Fibroblast of peridontal ligament (primary cell): ENCODE results near the gene OGDH.
A peak's percentile ranks its signal among the peaks of the same experiment; 100 is the strongest.
"Not testable (repeated sequence)": the region's sequence is repeated elsewhere in the genome, so short reads cannot be mapped to it uniquely, and the experiment has no call there.

Source experiments
- DNase-seq: peaks from one replicate; pipeline ENCODE4 v3.0.0-alpha.2; 2010; ENCODE audit errors: extremely low read depth

The OGDH gene

GRCh38 chr7:44580945-44581878, 25.2 kb upstream of the OGDH start:
- DNase-seq, result no peak

- DNase-seq, result peak; percentile 98
Observed at GRCh38 chr7:44581879-44582603, 24.4 kb upstream of the OGDH start, which contains the start of gene TMED4. TSS of gene TMED4 (minus strand) at chr7:44582231. CDS start at chr7:44582206, 25 bp downstream.

GRCh38 chr7:44583146-44583865, 23.1 kb upstream of the OGDH start:
- no peak for DNase-seq

GRCh38 chr7:44587843-44588711, 18.4 kb upstream of the OGDH start:
- DNase-seq, result peak; percentile 84

- DNase-seq, result peak; percentile 44
Observed at GRCh38 chr7:44590910-44591309, 15.5 kb upstream of the OGDH start.

- no peak for DNase-seq
Observed at GRCh38 chr7:44595934-44596635, 10.3 kb upstream of the OGDH start.

GRCh38 chr7:44597181-44597580, 9.2 kb upstream of the OGDH start:
- DNase-seq, result not testable (repeated sequence)

GRCh38 chr7:44599222-44599621, 7.2 kb upstream of the OGDH start:
- DNase-seq, result no peak

- DNase-seq, result no peak
Observed at GRCh38 chr7:44602576-44602910, 3.9 kb upstream of the OGDH start.

- no peak for DNase-seq
Observed at GRCh38 chr7:44603193-44603592, 3.2 kb upstream of the OGDH start.

GRCh38 chr7:44604941-44605340, 1.5 kb upstream of the OGDH start:
- DNase-seq, result no peak

- DNase-seq, result no peak
Observed at GRCh38 chr7:44607141-44608068, 978 bp downstream of the OGDH start.

- DNase-seq, result peak; percentile 84
Observed at GRCh38 chr7:44608916-44609648, 2.7 kb downstream of the OGDH start.

GRCh38 chr7:44609829-44610228, 3.4 kb downstream of the OGDH start:
- no peak for DNase-seq

- DNase-seq, result no peak
Observed at GRCh38 chr7:44615149-44615611, 8.8 kb downstream of the OGDH start.

- no peak for DNase-seq
Observed at GRCh38 chr7:44615793-44616192, 9.4 kb downstream of the OGDH start.

GRCh38 chr7:44616545-44616944, 10.1 kb downstream of the OGDH start:
- DNase-seq, result no peak

- DNase-seq, result peak; percentile 79
Observed at GRCh38 chr7:44617225-44617890, 10.9 kb downstream of the OGDH start.
